Breast epithelium (tissue), 4 donors: ENCODE results near the gene METRNL. TPM values are rescaled to one million over a fixed set of nuclear protein-coding genes. Genes with fewer than 3 reads are reported as not detected.

ENCODE experiments used
- DNase-seq, 2 donors: peaks; one replicate each; pipeline ENCODE4 v3.0.0-alpha.2; 2019; ENCODE audit warnings: low spot score in 2 of 2
- H3K27ac ChIP-seq, 2 donors: fragments of 200-600 bp; sonication (generic) in 1 of 2; one replicate each; pipeline ENCODE4 v1.5.1; 2016 to 2019; ENCODE audit warnings: mild to moderate bottlenecking in 1 of 2
- H3K27me3 ChIP-seq, 2 donors: fragments of 200-600 bp; sonication (generic) in 1 of 2; one replicate each; pipeline versions ENCODE4 v1.5.1 to v1.6.0; 2017 to 2019; ENCODE audit warnings: control low read depth in 1 of 2, mild to moderate bottlenecking in 1 of 2
- H3K36me3 ChIP-seq: fragments of 200-600 bp; one replicate; pipeline ENCODE4 v1.5.1; 2019
- H3K4me1 ChIP-seq, 2 donors: fragments of 200-600 bp; sonication (generic); one replicate each; pipeline ENCODE4 v1.5.1; 2016 to 2019; ENCODE audit warnings: control low read depth in 1 of 2
- H3K4me3 ChIP-seq, 3 donors: fragments of 200-600 bp; sonication (generic); 1 replicate in 2 of 3; 2 replicates in 1 of 3; pipeline ENCODE4 v1.5.1; 2016 to 2019; ENCODE audit warnings: mild to moderate bottlenecking in 3 of 3, moderate library complexity in 2 of 3
- H3K9me3 ChIP-seq, 2 donors: fragments of 200-600 bp; sonication (generic) in 1 of 2; one replicate each; pipeline ENCODE4 v1.5.1; 2016 to 2019; ENCODE audit warnings: control low read depth in 1 of 2
- POLR2A ChIP-seq: fragments of 450-650 bp; IDR thresholded peaks from one replicate; pipeline ENCODE4 v1.6.1; 2016; ENCODE audit warnings: antibody characterized with exemption, mild to moderate bottlenecking, moderate library complexity
- POLR2AphosphoS5 ChIP-seq, 3 donors: sonication (generic); formaldehyde crosslinking; IDR thresholded peaks; one replicate each; pipeline ENCODE4 v1.6.1; 2017; ENCODE audit warnings: antibody characterized with exemption in 3 of 3
- intact Hi-C: fragments of 100-400 bp; cut with DNase I; formaldehyde crosslinking; loops from one replicate; pipeline ENCODE4 v1.15.1; 2023; ENCODE audit warnings: low total_unique reads
- total RNA-seq, 3 donors: library from RNA; depleted of rRNA; stranded (reverse); fragments of >200 nt; gene quantifications; one replicate each; pipeline ENCODE4 v1.1.0, GENCODE V29; 2016
- TF ChIP-seq, protein P1 (sequence below), 3 donors: fragments of 450-650 bp; IDR thresholded peaks; one replicate each; pipeline ENCODE4 v1.5.1; 2016 to 2017; ENCODE audit warnings: antibody characterized with exemption in 3 of 3, mild to moderate bottlenecking in 3 of 3, moderate library complexity in 3 of 3

The METRNL gene
- total RNA-seq, 3 donors from 2014 or later: 41.6 to 102 (median 54.1) TPM

- intact Hi-C loops: no loop called here
Measured at GRCh38 chr17:83142619-83143018, 63.2 kb downstream of the METRNL start.

GRCh38 chr17:83143817-83144231 lies 64.4 kb downstream of the METRNL start:
- Histone ChIP-seq H3K36me3 (no peaks in the 10 kb centered on the region), H3K4me1 (no peaks in the 10 kb centered on the region), H3K4me3 (no peak overlapping the region), H3K27me3 (no peaks in the 10 kb centered on the region), H3K9me3 (no peaks in the 10 kb centered on the region), H3K27ac (peak overlapping the region in 1 of 2 donors; percentile 33)
- TF ChIP-seq, protein P1, sequence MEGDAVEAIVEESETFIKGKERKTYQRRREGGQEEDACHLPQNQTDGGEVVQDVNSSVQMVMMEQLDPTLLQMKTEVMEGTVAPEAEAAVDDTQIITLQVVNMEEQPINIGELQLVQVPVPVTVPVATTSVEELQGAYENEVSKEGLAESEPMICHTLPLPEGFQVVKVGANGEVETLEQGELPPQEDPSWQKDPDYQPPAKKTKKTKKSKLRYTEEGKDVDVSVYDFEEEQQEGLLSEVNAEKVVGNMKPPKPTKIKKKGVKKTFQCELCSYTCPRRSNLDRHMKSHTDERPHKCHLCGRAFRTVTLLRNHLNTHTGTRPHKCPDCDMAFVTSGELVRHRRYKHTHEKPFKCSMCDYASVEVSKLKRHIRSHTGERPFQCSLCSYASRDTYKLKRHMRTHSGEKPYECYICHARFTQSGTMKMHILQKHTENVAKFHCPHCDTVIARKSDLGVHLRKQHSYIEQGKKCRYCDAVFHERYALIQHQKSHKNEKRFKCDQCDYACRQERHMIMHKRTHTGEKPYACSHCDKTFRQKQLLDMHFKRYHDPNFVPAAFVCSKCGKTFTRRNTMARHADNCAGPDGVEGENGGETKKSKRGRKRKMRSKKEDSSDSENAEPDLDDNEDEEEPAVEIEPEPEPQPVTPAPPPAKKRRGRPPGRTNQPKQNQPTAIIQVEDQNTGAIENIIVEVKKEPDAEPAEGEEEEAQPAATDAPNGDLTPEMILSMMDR (IDR thresholded peaks at IDR 0.05): no peak
- no peak for TF ChIP-seq POLR2AphosphoS5 (IDR thresholded peaks at IDR 0.05)
- no peak for TF ChIP-seq POLR2A
- intact Hi-C loops: no loop called here
- peak in 1 of 2 donors; percentile 10 for DNase-seq

More at GRCh38 chr17:83142619-83143018, 63.2 kb downstream of the METRNL start:
- H3K4me3 ChIP-seq: no peak overlapping the region
- H3K36me3 ChIP-seq: no peaks in the 10 kb centered on the region
- H3K27me3 ChIP-seq: no peaks in the 10 kb centered on the region
- H3K9me3 ChIP-seq: no peaks in the 10 kb centered on the region
- H3K4me1 ChIP-seq: no peaks in the 10 kb centered on the region
- no peak for DNase-seq
- H3K27ac ChIP-seq: no peak overlapping the region
- TF ChIP-seq, protein P1 (IDR thresholded peaks at IDR 0.05): no peak

Other genes starting within 250 kb of the METRNL start
- gene ZNF750, start 239.6 kb upstream of the METRNL start, total RNA-seq: 1 to 10 TPM in 2 of 3 donors, not detected in 1; 5.6 to 7.8 TPM